Tibial nerve (tissue), 4 donors: ENCODE results near the gene BST1. TPM values are rescaled to one million over a fixed set of nuclear protein-coding genes. Genes with fewer than 3 reads are reported as not detected.

Source experiments
- DNase-seq, 2 donors: peaks; one replicate each; pipeline ENCODE4 v3.0.0-alpha.2; 2019; ENCODE audit warnings: low spot score in 2 of 2
- H3K27ac ChIP-seq, 4 donors: fragments of 200-600 bp; sonication (generic) in 3 of 4; one replicate each; pipeline ENCODE4 v1.5.1; 2017 to 2019; ENCODE audit warnings: mild to moderate bottlenecking in 1 of 4
- H3K27me3 ChIP-seq, 2 donors: fragments of 200-600 bp; sonication (generic) in 1 of 2; one replicate each; pipeline versions ENCODE4 v1.5.1 to v1.6.0; 2017 to 2019
- H3K36me3 ChIP-seq, 3 donors: fragments of 200-600 bp; sonication (generic); one replicate each; pipeline ENCODE4 v1.5.1; 2018 to 2019
- H3K4me1 ChIP-seq, 4 donors: fragments of 200-600 bp; sonication (generic) in 3 of 4; one replicate each; pipeline ENCODE4 v1.5.1; 2017 to 2019
- H3K4me3 ChIP-seq, 4 donors: fragments of 200-600 bp; sonication (generic) in 3 of 4; one replicate each; pipeline ENCODE4 v1.5.1; 2017 to 2019; ENCODE audit warnings: mild to moderate bottlenecking in 1 of 4, moderate library complexity in 1 of 4
- H3K9me3 ChIP-seq, 4 donors: fragments of 200-600 bp; sonication (generic) in 3 of 4; one replicate each; pipeline ENCODE4 v1.5.1; 2017 to 2019
- CTCF ChIP-seq, 5 experiments: fragments of 200-600 bp in 3 of 5; fragments of 450-650 bp in 2 of 5; sonication (generic) in 3 of 5; IDR thresholded peaks; one replicate each; pipeline ENCODE4 v1.5.1; 2016 to 2019; ENCODE audit warnings: antibody characterized with exemption in 5 of 5, mild to moderate bottlenecking in 3 of 5, moderate library complexity in 2 of 5
- EP300 ChIP-seq, 2 donors: sonication (generic); formaldehyde crosslinking; IDR thresholded peaks; one replicate each; pipeline ENCODE4 v1.6.1; 2017; ENCODE audit warnings: antibody characterized with exemption in 2 of 2, mild to moderate bottlenecking in 1 of 2
- POLR2A ChIP-seq, 2 donors: fragments of 450-650 bp; IDR thresholded peaks; one replicate each; pipeline ENCODE4 v1.6.1; 2017; ENCODE audit warnings: antibody characterized with exemption in 2 of 2, mild to moderate bottlenecking in 2 of 2, moderate library complexity in 2 of 2
- WGBS, 2 donors: methylation state at CpG; one replicate each; pipeline ENCODE4 v1.1.5; 2018; 5-methylcytosine and 5-hydroxymethylcytosine counted together
- total RNA-seq, 4 donors: library from RNA; depleted of rRNA; stranded (reverse); fragments of >200 nt; gene quantifications; one replicate each; pipeline ENCODE4 v1.1.0, GENCODE V29; 2016

The BST1 gene
- total RNA-seq, 4 donors from 2014 or later, result 7.3 to 21.0 (median 11.9) TPM

GRCh38 chr4:15672101-15672500, 30.8 kb upstream of the BST1 start:
- H3K36me3 ChIP-seq, result no peaks in the 10 kb centered on the region
- H3K9me3 ChIP-seq, result no peaks in the 10 kb centered on the region
- TF ChIP-seq CTCF (IDR thresholded peaks at IDR 0.05) (no peak), POLR2A (IDR thresholded peaks at IDR 0.05) (no peak), EP300 (IDR thresholded peaks at IDR 0.05) (no peak)
- no peaks in the 10 kb centered on the region for H3K27me3 ChIP-seq
- H3K27ac ChIP-seq, result no peak overlapping the region
- H3K4me1 ChIP-seq, result no peaks in the 10 kb centered on the region
- 91 to 96% methylated on average over 3 of the region's 3 CpGs for WGBS, 2 donors
- no peak for DNase-seq
- no peak overlapping the region for H3K4me3 ChIP-seq

- Histone ChIP-seq H3K4me3 (no peak overlapping the region), H3K27me3 (no peaks in the 10 kb centered on the region), H3K9me3 (no peaks in the 10 kb centered on the region), H3K4me1 (no peaks in the 10 kb centered on the region), H3K36me3 (no peaks in the 10 kb centered on the region), H3K27ac (no peak overlapping the region)
- no peak for DNase-seq
- TF ChIP-seq CTCF (IDR thresholded peaks at IDR 0.05) (no peak), POLR2A (IDR thresholded peaks at IDR 0.05) (no peak), EP300 (IDR thresholded peaks at IDR 0.05) (no peak)
- WGBS, 2 donors, result 85 to 96% methylated on average over 1 of the region's 1 CpG
These were observed 29.5 kb upstream of the BST1 start for GRCh38 chr4:15673337-15673736.

- H3K27ac ChIP-seq, result no peak overlapping the region
- no peaks in the 10 kb centered on the region for H3K9me3 ChIP-seq
- no peaks in the 10 kb centered on the region for H3K36me3 ChIP-seq
- H3K4me1 ChIP-seq, result no peaks in the 10 kb centered on the region
- DNase-seq, result no peak
- WGBS, 2 donors, result 68 to 72% methylated on average over 2 of the region's 2 CpGs
- H3K27me3 ChIP-seq, result no peaks in the 10 kb centered on the region
- no peak overlapping the region for H3K4me3 ChIP-seq
- no peak for TF ChIP-seq POLR2A (IDR thresholded peaks at IDR 0.05)
- no peak for TF ChIP-seq CTCF (IDR thresholded peaks at IDR 0.05)
- TF ChIP-seq EP300 (IDR thresholded peaks at IDR 0.05), result no peak
These were observed 28.8 kb upstream of the BST1 start for GRCh38 chr4:15674046-15674445.

- DNase-seq, result no peak
- Histone ChIP-seq H3K27me3 (no peaks in the 10 kb centered on the region), H3K27ac (no peak overlapping the region), H3K4me3 (no peak overlapping the region), H3K4me1 (no peaks in the 10 kb centered on the region), H3K36me3 (no peaks in the 10 kb centered on the region), H3K9me3 (no peaks in the 10 kb centered on the region)
- 95 to 98% methylated on average over 4 of the region's 4 CpGs for WGBS, 2 donors
- no peak for TF ChIP-seq POLR2A (IDR thresholded peaks at IDR 0.05)
- TF ChIP-seq EP300 (IDR thresholded peaks at IDR 0.05), result no peak
- TF ChIP-seq CTCF (IDR thresholded peaks at IDR 0.05), result no peak
These were observed 27.9 kb upstream of the BST1 start for GRCh38 chr4:15674926-15675325.

- no peak overlapping the region for H3K4me3 ChIP-seq
- 84 to 90% methylated on average over 3 of the region's 3 CpGs for WGBS, 2 donors
- H3K9me3 ChIP-seq, result no peaks in the 10 kb centered on the region
- TF ChIP-seq CTCF (IDR thresholded peaks at IDR 0.05), result no peak
- TF ChIP-seq EP300 (IDR thresholded peaks at IDR 0.05), result no peak
- TF ChIP-seq POLR2A (IDR thresholded peaks at IDR 0.05), result no peak
- no peaks in the 10 kb centered on the region for H3K27me3 ChIP-seq
- H3K27ac ChIP-seq, result no peak overlapping the region
- no peak for DNase-seq
- no peaks in the 10 kb centered on the region for H3K36me3 ChIP-seq
- H3K4me1 ChIP-seq, result no peaks in the 10 kb centered on the region
These were observed 27.5 kb upstream of the BST1 start for GRCh38 chr4:15675356-15675755.
